Measurements from ENCODE around the gene ZFP69B. TPM values are rescaled to one million over a fixed set of nuclear protein-coding genes. Genes with fewer than 3 reads are reported as not detected.
"Not testable (repeated sequence)": the region's sequence is repeated elsewhere in the genome, so short reads cannot be mapped to it uniquely, and the experiment has no call there.

ZFP69B gene
- total RNA-seq, 1 experiment from 2014 or later, result 1.1 TPM

DNA sequence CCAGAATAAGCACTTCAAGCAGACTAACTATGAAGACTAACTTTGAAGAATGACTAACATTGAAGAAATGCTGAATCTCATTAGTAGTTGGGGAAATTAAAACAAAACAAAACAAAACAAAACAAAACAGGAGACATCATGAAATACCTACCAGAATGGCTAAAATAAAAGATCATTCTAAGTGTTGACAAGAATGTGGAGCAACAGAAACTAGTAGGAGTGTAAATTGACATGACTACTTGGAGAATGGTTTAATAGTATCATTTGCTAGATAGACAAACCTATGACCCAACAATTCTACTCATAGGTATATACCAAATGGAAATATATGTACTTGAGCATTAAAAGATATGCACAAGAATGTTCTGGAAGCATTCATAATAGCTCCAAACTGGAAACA, 18.9 kb upstream of the ZFP69B start:
- DNase-seq (ENCODE audit: low read depth), result no peak
- in situ Hi-C loops (cut with HindIII; ENCODE audit: low pct_unique_long_range_greater_than_20kb, low sequenced_read_pairs), result no loop called here

DNA sequence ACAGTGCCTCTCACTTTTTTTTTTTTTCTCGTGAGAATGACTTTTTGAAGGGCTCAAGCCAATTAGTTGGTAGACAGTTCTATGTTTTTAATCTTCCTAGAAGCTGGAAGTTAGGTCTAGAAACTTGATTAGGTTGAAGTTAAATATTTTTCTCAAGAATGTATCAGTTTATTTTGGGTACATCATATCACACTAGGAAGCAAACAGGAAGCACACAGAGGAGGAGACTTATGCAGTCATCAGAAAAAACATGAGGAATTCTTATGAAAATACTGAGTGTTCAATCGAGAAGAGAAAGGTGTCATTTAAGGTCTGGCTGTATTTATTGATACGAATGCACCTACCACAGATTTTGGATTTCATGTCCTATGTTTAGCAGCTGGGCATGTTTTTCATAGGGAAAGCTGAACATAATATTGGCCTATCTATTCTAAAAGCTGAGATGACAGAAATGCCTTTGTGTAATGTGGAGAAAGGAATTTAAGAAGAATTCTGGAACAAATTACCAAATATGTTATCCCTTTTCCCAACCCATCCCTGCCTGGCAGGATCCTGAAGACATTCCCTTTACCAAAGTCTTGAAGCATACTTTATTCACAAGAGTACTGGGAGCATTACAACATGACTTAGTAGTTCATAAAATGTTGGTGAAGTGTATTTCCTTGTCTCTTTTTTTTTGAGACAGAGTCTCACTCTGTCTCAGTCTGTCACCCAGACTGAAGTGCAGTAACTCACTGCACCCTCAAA, 17.5 kb upstream of the ZFP69B start:
- in situ Hi-C loops (cut with HindIII; ENCODE audit: low pct_unique_long_range_greater_than_20kb, low sequenced_read_pairs), result no loop called here
- no peak for DNase-seq (ENCODE audit: low read depth)

DNA sequence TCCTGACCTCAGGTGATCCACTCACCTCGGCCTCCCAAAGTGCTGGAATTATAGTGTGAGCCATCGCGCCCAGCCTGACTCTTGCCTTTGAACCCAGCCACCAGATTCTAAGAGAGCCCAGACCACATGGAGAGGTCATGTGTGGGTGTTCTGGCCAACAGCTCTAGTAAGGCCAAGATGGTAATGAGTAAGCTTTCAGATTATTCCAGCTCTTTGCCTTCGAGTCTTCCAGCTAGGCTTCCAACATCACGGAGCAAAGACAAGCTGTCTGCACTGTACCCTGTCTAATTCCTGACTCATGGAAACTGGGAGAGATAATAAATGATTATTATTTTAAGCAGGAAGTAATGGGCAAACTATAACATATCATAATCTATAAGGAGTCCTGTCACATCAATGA, 14.8 kb upstream of the ZFP69B start:
- no peak for DNase-seq (ENCODE audit: low read depth)
- in situ Hi-C loops (cut with HindIII; ENCODE audit: low pct_unique_long_range_greater_than_20kb, low sequenced_read_pairs), result no loop called here

DNA sequence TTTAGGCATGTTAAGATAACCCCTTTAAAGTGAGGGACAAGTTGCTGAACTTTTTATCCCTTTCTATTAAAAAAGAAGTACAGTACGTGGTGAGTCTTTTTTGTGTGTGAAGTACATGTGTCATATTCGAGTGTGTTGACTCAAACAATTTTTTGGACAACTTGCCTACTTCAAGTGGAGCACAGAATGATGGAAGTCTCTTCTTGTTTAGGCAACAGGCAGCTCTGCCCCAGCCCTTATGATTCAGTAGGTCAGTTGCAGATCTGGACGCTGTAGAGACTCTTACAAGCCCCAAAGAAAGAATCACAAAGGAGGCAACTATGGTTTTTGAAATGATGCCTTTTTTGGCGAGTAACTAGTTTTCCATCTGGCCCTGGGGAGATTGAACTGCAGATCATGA, 14.4 kb upstream of the ZFP69B start:
- DNase-seq (ENCODE audit: low read depth), result no peak
- in situ Hi-C loops (cut with HindIII; ENCODE audit: low pct_unique_long_range_greater_than_20kb, low sequenced_read_pairs), result no loop called here

DNA sequence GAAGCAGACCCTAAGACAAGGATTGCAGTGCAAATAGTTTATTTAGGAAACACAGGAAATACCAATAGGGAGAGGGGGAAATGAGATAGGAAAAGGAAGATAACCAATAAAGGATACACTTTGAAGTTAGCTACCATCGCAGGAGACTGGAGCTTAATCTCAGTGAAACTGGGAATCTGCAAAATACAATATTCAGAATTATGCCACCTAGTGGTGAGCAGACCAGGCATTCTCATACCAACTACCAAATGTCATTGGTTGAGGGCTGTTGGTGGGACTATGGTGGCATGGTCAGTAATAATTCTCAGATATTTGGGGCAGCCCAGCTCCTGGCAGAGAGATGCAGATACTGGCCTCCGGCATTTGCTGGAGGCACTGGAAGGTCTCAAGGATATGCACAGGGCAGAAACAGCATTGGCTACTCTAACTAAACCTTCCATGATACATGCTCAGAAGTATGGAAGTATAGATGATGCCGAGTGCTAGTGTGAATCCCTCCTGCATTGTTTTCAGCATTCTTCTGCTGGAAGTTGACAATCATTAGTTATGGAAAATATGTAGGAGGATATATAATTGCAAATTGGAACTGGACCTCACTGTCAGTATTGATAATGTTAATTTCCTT, 11.8 kb upstream of the ZFP69B start:
- in situ Hi-C loops (cut with HindIII; ENCODE audit: low pct_unique_long_range_greater_than_20kb, low sequenced_read_pairs), result no loop called here
- no peak for DNase-seq (ENCODE audit: low read depth)

DNA sequence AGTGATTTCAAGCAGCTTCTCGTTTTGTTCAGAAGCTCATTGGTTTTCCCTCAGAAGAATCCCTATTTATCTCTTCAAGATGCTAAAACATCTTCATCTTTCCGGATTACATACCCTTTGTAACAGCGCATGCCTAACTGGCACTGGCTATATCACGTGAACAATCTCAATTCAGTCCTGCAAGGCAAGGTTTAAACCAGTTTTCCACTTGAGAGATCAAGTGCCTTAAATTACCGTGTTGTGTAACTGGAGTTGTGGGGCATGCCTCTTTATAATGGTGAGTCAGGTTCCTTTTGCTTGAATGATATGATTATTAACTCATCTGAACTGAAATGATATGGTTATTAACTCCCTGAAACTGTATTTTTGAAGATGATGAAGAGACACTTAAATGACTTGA, 11.0 kb upstream of the ZFP69B start:
- in situ Hi-C loops (cut with HindIII; ENCODE audit: low pct_unique_long_range_greater_than_20kb, low sequenced_read_pairs), result no loop called here
- no peak for DNase-seq (ENCODE audit: low read depth)

DNA sequence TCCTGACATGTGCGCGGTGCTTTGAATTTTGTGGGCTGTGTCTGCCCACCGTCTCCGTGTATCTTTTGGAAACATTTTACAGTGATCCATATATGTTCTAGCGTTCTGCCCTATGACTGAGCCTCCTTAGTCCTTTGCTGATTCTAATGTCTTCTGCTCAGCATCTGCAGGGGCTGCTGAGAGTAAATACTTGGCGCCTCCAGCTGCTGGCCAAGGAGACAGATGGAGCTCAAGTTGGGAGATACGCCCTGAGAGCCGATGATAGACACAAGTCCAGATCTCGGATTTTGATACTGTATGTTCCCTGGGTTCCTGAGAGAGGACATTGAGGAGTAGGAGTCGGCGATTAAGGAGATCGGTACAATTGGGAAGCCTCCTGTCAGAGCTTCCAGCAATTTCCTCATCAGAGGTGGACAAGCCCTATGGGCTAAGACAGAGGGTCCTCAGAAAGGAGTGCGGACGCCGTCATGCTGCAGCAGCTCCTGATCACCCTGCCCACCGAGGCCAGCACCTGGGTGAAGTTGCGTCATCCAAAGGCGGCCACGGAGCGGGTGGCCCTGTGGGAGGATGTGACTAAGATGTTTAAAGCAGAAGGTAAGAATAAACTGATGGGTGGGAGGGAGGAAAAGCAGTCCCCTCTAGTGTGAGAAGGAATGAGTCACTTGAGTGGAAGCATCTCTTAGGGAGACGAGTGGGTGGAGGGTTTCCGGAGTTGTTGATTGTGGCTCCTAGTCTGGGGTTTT, 390 bp downstream of the ZFP69B start:
- in situ Hi-C loops (cut with HindIII; ENCODE audit: low pct_unique_long_range_greater_than_20kb, low sequenced_read_pairs), result no loop called here
- DNase-seq (ENCODE audit: low read depth), result peak; percentile 42

DNA sequence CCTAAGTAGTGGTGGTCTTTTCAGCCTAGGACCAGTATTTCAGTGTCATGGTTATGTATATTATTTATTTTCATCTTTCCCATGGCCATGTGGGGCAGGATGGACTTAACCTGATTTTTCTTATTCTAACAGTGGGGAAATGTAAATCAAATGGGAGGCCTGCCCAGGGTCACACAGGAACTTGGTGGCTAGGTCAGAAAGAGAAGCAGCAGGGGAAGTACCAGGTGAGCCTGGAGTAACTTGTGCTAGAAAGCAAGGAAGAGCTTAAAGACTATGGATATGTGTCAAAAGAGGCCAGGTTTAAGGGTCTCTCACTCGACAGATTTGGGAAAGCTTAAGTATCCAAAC, 936 bp downstream of the ZFP69B start:
- in situ Hi-C loops (cut with HindIII; ENCODE audit: low pct_unique_long_range_greater_than_20kb, low sequenced_read_pairs), result no loop called here
- no peak for DNase-seq (ENCODE audit: low read depth)

DNA sequence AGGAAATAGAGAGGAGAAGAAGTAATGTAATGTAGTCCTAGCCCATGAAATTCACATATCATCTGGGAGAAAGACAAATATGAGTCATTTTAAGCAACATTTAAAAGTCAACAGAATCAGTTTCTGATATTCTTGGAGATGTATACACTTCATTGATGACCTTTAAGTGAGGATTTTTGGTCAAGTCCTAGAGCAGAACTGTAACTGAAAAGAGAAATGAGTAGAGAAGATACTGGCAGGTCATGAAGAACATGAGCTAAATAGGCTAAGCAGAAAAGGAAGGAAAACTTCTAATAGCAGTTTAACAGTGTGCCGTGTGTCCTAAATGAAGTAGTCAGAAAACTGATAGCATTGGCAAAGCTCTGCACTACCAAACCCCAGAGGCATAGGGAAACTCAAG, 4.6 kb downstream of the ZFP69B start:
- DNase-seq (ENCODE audit: low read depth), result no peak
- in situ Hi-C loops (cut with HindIII; ENCODE audit: low pct_unique_long_range_greater_than_20kb, low sequenced_read_pairs), result no loop called here

DNA sequence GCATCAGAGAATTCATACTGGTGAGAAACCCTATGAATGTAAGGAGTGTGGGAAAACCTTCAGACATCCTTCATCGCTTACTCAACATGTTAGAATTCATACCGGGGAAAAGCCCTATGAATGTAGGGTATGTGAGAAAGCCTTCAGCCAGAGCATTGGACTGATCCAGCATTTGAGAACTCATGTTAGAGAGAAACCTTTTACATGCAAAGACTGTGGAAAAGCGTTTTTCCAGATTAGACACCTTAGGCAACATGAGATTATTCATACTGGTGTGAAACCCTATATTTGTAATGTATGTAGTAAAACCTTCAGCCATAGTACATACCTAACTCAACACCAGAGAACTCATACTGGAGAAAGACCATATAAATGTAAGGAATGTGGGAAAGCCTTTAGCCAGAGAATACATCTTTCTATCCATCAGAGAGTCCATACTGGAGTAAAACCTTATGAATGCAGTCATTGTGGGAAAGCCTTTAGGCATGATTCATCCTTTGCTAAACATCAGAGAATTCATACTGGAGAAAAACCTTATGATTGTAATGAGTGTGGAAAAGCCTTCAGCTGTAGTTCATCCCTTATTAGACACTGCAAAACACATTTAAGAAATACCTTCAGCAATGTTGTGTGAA, 12.8 kb downstream of the ZFP69B start:
- in situ Hi-C loops (cut with HindIII; ENCODE audit: low pct_unique_long_range_greater_than_20kb, low sequenced_read_pairs), result no loop called here
- peak; percentile 27 for DNase-seq (ENCODE audit: low read depth)

DNA sequence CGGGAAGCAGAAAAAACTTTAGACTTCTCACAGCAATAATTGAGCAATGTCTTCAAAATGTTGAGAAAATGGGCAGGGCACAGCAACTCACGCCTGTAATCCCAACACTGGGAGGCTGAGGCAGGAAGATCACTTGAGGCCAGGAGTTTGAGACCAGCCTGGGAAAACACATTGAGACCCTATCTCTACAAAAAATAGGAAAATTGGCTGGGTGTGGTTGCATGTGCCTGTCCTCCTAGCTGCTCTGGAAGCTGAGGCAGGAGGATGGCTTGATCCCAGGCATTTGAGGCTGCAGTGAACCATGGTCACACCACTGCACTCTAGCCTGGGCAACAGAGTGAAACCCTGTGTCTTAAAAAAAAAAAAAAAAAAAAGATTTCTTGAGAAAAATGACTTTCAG, 19.1 kb downstream of the ZFP69B start:
- no peak for DNase-seq (ENCODE audit: low read depth)
- in situ Hi-C loops (cut with HindIII; ENCODE audit: low pct_unique_long_range_greater_than_20kb, low sequenced_read_pairs), result no loop called here

DNA sequence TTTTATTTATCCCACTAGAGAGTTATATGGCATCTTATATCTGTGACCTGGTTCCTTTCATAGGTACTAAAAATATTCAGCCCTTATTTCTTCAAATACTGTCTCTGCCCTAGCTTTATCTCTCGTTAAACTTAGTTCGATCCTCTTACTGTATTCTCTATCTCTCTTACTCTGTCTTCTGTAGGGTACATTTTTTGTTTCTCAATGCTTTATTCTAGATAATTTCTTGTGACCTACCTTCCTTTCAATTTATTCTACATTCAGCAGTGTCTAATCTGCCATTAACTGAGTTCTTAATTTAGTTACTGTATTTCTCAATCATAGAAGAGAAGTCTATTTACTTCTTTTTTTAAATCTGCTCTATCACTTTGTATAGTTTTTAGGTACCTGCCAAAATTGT, 25.0 kb downstream of the ZFP69B start:
- in situ Hi-C loops (cut with HindIII; ENCODE audit: low pct_unique_long_range_greater_than_20kb, low sequenced_read_pairs), result no loop called here

DNA sequence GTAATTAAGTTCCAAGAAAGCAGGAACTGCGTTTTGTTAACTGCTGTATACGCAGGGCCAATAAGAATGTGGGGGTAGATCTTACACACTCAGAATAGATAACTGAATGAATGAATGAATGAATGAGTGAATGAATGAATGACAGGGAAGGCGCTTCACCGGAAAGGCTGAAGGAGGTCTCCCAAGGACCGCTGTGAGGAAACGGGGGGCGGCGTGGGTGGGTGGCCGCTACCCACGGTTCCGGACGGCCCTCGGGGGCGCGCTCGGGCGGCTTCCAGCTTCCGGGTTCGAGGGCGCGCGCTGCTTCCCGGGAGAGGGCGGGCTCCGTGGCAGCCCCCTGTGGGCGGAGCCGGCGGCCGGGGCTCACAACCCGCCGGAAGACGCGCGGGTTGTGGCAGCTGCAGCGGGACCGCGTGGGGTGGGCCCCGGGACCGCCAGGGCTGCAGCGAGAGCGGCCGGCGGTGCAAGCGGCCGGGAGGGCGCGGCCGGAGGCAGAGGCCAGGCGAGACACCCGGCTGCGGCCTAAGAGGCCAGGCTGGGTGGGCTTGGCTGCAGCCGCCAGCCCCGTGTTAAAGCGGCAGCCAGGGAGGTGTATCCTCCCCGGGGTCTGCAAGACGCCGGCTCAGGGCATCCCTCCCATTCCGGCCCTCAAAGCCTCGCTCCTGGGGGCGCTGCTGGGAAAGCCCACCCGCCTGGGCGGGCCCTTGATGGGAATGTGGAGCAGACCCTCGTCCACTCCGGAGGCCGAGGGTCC, 26.8 kb downstream of the ZFP69B start, which contains the start of gene ZFP69:
Gene ZFP69 (plus strand): TSS at position 367 of the 754 bp plus-strand sequence. CDS start 2,072 bp downstream, outside the sequence.
- in situ Hi-C loops (cut with HindIII; ENCODE audit: low pct_unique_long_range_greater_than_20kb, low sequenced_read_pairs), result no loop called here
- DNase-seq (ENCODE audit: low read depth), result peak; percentile 70

More for the DNA sequence above, 25.0 kb downstream of the ZFP69B start:
- no peak for DNase-seq (ENCODE audit: low read depth)

DNA sequence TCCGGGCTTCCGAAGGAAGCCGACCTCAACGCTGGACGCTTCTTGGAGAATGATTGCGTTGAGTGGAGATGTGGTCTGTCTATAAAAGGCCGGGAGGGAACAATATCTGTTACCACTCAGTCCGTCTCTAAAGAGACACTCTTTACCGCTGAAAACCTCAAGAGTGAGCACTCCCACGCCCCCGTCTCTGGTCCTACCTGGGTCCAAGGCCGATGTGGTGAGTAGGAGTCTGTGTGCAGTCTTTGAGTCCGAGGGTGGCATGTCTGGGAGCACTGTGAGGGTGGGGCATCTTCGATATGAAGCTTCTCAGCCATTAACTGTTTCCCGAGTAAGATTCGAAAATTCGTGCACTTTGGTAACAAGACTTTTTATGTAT, 27.4 kb downstream of the ZFP69B start:
- in situ Hi-C loops (cut with HindIII; ENCODE audit: low pct_unique_long_range_greater_than_20kb, low sequenced_read_pairs), result no loop called here
- DNase-seq (ENCODE audit: low read depth), result no peak

DNA sequence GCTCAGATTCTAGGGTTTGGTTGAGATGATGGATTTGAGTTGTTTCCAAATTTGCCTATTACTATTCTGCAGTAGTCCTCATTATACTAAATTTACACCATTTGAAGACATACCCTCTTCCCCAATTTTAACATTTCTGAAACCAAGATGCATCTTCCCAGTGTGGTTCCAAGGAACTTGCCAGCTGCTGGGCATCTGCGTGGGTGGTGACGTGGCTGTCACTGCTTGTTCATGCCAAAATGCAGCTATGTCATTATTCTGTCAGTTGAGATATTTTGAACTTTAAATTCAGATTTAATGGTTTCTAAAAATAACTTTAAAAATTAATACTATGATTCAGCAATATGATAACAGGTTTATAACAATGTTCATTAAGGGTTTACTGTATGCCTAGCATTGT, 28.0 kb downstream of the ZFP69B start:
- no peak for DNase-seq (ENCODE audit: low read depth)
- in situ Hi-C loops (cut with HindIII; ENCODE audit: low pct_unique_long_range_greater_than_20kb, low sequenced_read_pairs), result no loop called here

DNA sequence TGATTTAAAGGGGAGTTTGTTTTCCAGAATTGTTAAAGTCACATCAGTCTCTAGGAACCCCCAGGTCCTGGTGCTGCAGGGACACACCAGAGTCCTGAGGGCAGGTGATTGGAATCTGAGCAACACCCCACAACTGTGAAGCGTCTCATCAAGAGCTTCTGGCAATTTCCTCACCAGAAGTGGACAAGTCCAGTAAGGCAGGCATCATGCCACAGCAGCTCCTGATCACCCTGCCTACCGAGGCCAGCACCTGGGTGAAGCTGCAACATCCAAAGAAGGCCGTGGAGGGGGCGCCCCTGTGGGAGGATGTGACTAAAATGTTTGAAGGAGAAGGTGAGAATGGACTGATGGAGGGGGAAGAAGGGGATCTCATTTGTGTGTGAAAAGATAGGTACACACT, 28.9 kb downstream of the ZFP69B start:
- in situ Hi-C loops (cut with HindIII; ENCODE audit: low pct_unique_long_range_greater_than_20kb, low sequenced_read_pairs), result no loop called here

DNA sequence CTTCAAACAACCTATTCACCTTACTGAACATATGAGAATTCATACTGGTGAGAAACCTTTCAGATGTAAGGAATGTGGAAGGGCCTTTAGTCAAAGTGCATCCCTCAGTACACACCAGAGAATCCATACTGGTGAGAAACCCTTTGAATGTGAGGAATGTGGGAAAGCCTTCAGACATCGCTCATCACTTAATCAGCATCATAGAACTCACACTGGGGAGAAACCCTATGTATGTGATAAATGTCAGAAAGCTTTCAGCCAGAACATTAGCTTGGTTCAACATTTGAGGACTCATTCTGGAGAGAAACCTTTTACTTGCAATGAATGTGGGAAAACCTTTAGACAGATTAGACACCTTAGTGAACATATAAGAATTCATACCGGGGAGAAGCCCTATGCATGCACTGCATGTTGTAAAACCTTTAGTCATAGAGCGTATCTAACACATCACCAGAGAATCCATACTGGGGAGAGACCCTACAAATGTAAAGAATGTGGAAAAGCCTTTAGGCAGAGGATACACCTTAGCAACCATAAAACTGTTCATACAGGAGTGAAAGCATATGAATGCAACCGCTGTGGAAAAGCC, 45.1 kb downstream of the ZFP69B start:
- DNase-seq (ENCODE audit: low read depth), result peak; percentile 17
- in situ Hi-C loops (cut with HindIII; ENCODE audit: low pct_unique_long_range_greater_than_20kb, low sequenced_read_pairs), result loop anchor here (10.0 kb wide), 1 partner anchor 341 kb away; no protein-coding TSS in a partner anchor

More for the DNA sequence above, 28.9 kb downstream of the ZFP69B start:
- DNase-seq (ENCODE audit: low read depth), result no peak

DNA sequence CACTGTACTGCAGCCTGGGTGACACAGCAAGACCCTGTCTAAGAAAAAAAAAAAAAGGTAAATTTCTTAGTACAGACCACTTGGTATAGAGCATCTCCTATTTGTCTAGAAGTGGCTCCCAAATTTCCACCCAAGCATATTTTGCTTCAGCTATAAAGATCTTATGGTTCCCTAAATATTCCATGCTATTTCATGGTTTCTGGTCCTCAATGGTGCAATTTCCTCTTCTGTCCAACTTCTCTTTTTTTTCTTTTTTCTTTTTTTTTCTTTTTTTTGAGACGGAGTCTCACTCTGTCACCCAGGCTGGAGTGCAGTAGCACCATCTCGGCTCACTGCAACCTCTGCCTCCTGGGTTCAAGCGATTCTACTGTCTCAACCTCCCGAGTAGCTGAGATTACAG, 52.4 kb downstream of the ZFP69B start:
- in situ Hi-C loops (cut with HindIII; ENCODE audit: low pct_unique_long_range_greater_than_20kb, low sequenced_read_pairs); DNase-seq (ENCODE audit: low read depth): not testable (repeated sequence)

Data from Caki2 (cell line).